Stimulated activated CD4-positive, alpha-beta T cell treated with anti-CD3 and anti-CD28 coated beads, Interleukin-12 subunit alpha, Interleukin-12 subunit beta, amount 100 ng/mL, for 48 hours (primary cell): ENCODE results near the gene CDK2AP2.
"Not testable (repeated sequence)": the region's sequence is repeated elsewhere in the genome, so short reads cannot be mapped to it uniquely, and the experiment has no call there.

ENCODE experiments used
- DNase-seq, 3 donors: peaks; one replicate each; pipeline ENCODE4 v3.0.0-alpha.2; 2020; ENCODE audit warnings: low read depth in 2 of 3, low spot score in 1 of 3

CDK2AP2 gene

GRCh38 chr11:67524480-67524808 lies 16.5 kb upstream of the CDK2AP2 start:
- DNase-seq, result no peak

- no peak for DNase-seq
These were observed 15.9 kb upstream of the CDK2AP2 start for GRCh38 chr11:67523556-67524479.

GRCh38 chr11:67522844-67523555 lies 15.0 kb upstream of the CDK2AP2 start, which contains the start of gene CABP2:
CABP2 (minus strand) TSS chr11:67523446; CDS start chr11:67523326, 120 bp downstream.
- no peak for DNase-seq

- no peak for DNase-seq
These were observed 14.4 kb upstream of the CDK2AP2 start for GRCh38 chr11:67522338-67522737.

GRCh38 chr11:67521924-67522323 lies 14.0 kb upstream of the CDK2AP2 start:
- no peak for DNase-seq

GRCh38 chr11:67520856-67521824 lies 13.2 kb upstream of the CDK2AP2 start:
- no peak for DNase-seq

- no peak for DNase-seq
These were observed 11.8 kb upstream of the CDK2AP2 start for GRCh38 chr11:67519726-67520125.

GRCh38 chr11:67517784-67518552 lies 10.0 kb upstream of the CDK2AP2 start:
- no peak for DNase-seq

GRCh38 chr11:67516806-67517205 lies 8.8 kb upstream of the CDK2AP2 start:
- no peak for DNase-seq

GRCh38 chr11:67514116-67514515 lies 6.2 kb upstream of the CDK2AP2 start:
- DNase-seq, result no peak

GRCh38 chr11:67511558-67511957 lies 3.6 kb upstream of the CDK2AP2 start:
- not testable (repeated sequence) for DNase-seq

- no peak for DNase-seq
These were observed 2.0 kb upstream of the CDK2AP2 start for GRCh38 chr11:67510023-67510345.

GRCh38 chr11:67508486-67509121 lies 642 bp upstream of the CDK2AP2 start:
- peak; percentile 96 to 99 (median 96) for DNase-seq

GRCh38 chr11:67507242-67507863 lies 609 bp downstream of the CDK2AP2 start:
- no peak for DNase-seq

GRCh38 chr11:67506426-67507051 lies 1.4 kb downstream of the CDK2AP2 start:
- no peak for DNase-seq

GRCh38 chr11:67505605-67506396 lies 2.2 kb downstream of the CDK2AP2 start:
- DNase-seq, result peak; percentile 88 to 93 (median 89)

GRCh38 chr11:67504950-67505581 lies 2.9 kb downstream of the CDK2AP2 start, which contains the start of gene PITPNM1:
PITPNM1 (minus strand) TSS chr11:67505363; CDS start chr11:67504180, 1,183 bp downstream.
- peak in 2 of 3 donors; percentile 64 to 75 for DNase-seq
